ENCODE measurements around the gene SYT13.

DNA sequence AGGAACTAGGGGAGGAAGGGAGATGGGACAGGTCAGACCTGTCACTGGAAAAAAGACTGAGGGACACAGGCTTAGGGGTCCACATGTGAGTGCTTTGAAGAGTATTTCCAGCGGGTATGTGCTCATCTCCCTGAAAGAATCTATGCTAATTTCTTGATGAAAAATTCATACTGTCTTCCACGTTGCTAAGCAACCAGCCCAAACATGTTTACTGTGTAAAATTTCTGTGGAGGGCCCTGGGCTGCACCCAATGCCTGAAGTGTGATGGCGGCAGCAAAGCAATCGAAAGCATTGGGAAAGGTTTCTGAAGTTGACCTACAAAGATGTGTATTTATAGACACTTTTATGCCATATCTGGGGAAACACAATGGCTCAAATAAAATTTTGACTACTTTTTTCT lies 7.4 kb downstream of the SYT13 start:
- TF ChIP-seq GATA2 (IDR thresholded peaks at IDR 0.05; ENCODE audit: low read depth, low read length) (no peak), GATA3 (IDR thresholded peaks at IDR 0.05; ENCODE audit: low read depth, low read length) (no peak)

All from SH-SY5Y (cell line).